Measurements from ENCODE around the gene PSMB7. TPM values are rescaled to one million over a fixed set of nuclear protein-coding genes. Genes with fewer than 3 reads are reported as not detected.

PSMB7 gene
- total RNA-seq, 6 experiments from 2014 or later, result 220 to 267 (median 263) TPM

DNA sequence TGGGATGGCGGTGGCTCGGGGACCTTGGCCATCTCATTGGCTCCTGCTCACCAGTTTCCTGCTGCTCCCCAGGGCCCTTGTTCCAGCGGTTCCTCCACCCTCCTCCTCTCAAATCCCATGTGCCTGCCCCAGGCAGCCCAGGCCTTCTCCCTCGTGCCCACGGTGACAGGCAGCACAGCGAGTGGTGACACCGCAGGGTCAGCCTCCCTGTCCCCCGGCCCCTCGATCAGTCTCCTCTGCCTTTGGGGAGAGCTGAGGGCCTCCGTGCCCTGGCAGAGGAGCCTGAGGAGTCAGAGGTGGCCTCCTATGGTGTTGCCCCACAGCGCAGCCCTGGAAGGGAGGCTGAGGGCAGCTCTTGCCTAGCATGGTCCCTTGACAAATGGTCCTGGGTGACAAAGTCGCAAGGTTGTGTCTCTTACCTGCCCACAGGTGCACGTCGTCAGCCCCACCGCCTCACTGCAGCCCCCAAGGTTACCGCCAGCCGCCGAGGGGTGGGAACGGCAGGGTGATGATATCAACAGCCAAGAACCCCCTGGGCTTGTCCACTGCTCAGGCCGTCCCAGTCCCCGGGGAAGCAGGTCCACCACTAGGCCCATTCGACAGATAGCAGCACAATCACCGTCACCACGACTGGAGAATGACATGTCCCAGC, 107.7 kb downstream of the PSMB7 start:
- Mint-ChIP-seq H3K27me3 (ENCODE audit: insufficient read depth) (peaks cover 2% of the 10 kb centered on the region), H3K36me3 (ENCODE audit: low read depth) (peaks cover 34% of the 10 kb centered on the region), H3K27ac (no peak overlapping the region), H3K4me1 (ENCODE audit: low read depth) (peaks cover 43% of the 10 kb centered on the region), H3K4me3 (no peak overlapping the region), H3K9me3 (no peaks in the 10 kb centered on the region)
- DNase-seq, result no peak
- TF ChIP-seq, protein P1, sequence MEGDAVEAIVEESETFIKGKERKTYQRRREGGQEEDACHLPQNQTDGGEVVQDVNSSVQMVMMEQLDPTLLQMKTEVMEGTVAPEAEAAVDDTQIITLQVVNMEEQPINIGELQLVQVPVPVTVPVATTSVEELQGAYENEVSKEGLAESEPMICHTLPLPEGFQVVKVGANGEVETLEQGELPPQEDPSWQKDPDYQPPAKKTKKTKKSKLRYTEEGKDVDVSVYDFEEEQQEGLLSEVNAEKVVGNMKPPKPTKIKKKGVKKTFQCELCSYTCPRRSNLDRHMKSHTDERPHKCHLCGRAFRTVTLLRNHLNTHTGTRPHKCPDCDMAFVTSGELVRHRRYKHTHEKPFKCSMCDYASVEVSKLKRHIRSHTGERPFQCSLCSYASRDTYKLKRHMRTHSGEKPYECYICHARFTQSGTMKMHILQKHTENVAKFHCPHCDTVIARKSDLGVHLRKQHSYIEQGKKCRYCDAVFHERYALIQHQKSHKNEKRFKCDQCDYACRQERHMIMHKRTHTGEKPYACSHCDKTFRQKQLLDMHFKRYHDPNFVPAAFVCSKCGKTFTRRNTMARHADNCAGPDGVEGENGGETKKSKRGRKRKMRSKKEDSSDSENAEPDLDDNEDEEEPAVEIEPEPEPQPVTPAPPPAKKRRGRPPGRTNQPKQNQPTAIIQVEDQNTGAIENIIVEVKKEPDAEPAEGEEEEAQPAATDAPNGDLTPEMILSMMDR (IDR thresholded peaks at IDR 0.05), result no peak

DNA sequence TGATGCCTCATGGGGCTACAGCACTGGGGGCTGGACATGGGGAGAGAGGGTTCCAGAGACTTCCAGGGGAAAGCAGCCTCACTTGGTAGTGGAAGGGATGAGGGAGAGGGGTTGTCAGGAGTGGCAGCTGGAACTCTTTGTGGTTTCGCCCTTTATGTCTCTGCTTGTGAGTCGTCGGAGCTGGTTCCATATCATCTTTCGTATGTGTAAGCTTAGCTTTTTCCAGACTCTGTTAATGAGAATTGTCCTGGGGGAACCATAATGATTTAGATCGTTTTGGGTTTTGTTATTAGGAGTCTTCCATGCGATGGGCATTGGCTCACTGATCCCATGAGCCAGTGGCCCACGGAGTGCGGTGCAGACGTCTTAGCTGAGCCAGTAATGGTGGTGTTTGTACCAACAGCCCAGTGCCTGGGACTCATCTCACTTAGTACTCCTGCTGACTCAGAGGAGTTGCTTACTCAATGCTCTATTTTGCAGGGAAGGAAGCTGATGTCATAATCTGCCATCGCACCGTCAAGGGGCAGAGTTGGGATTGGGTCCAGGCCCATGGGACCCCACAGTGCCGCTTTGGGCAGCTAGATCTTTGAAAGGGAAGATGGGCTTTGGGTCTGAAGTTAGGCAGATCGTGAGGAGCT, 109.0 kb downstream of the PSMB7 start:
- H3K4me3 Mint-ChIP-seq, result peak overlapping the region; percentile 66
- peak; percentile 85 for DNase-seq
- H3K4me1 Mint-ChIP-seq (ENCODE audit: low read depth), result peaks cover 43% of the 10 kb centered on the region
- H3K9me3 Mint-ChIP-seq, result no peaks in the 10 kb centered on the region
- H3K36me3 Mint-ChIP-seq (ENCODE audit: low read depth), result peaks cover 35% of the 10 kb centered on the region
- peak overlapping the region; percentile 93 for H3K27ac Mint-ChIP-seq
- TF ChIP-seq, protein P1 (IDR thresholded peaks at IDR 0.05), result no peak
- H3K27me3 Mint-ChIP-seq (ENCODE audit: insufficient read depth), result peaks cover 2% of the 10 kb centered on the region

DNA sequence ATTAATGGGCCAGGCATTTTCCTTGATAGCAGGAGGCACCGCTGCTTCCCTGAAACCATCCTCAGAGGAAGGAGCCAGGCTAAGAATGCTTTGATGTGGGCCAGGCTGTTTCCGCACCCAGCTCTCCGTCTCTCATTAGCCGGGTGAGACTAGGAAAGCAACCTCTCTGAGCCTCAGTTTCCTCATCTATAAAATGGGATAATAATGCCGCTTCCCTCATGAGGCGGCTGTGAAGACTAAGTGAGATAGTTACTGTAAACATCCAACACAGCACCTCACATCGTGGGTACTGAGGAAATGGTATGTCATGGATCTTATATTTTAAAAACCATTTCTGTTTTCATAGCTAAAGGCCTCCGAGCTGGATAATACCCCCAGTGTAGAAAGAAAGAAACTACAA, 111.0 kb downstream of the PSMB7 start:
- TF ChIP-seq, protein P1 (IDR thresholded peaks at IDR 0.05), result no peak
- no peaks in the 10 kb centered on the region for H3K9me3 Mint-ChIP-seq
- peaks cover 40% of the 10 kb centered on the region for H3K4me1 Mint-ChIP-seq (ENCODE audit: low read depth)
- no peak for DNase-seq
- H3K4me3 Mint-ChIP-seq, result no peak overlapping the region
- H3K27me3 Mint-ChIP-seq (ENCODE audit: insufficient read depth), result peaks cover 2% of the 10 kb centered on the region
- no peak overlapping the region for H3K27ac Mint-ChIP-seq
- peaks cover 27% of the 10 kb centered on the region for H3K36me3 Mint-ChIP-seq (ENCODE audit: low read depth)

DNA sequence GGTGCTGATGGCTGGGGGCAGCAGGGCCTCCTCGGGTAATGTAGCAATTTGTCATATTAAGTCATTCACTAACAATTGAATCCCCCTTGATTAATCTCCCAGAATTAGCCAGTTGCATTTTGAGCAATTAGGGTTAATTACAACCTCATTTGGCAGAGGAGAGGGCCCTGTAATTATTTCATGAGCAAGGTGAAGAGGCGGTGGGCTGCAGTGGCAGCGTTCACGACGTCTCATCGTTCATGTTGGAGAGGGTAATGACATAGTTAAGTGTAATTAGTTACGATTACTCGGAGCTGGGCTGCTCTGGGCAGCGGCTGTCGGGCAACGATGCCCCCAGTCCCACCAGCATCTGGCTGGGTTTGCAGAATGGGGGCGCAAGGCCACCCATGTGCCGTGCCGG, 111.5 kb downstream of the PSMB7 start:
- no peak overlapping the region for H3K4me3 Mint-ChIP-seq
- peaks cover 27% of the 10 kb centered on the region for H3K36me3 Mint-ChIP-seq (ENCODE audit: low read depth)
- DNase-seq, result no peak
- H3K4me1 Mint-ChIP-seq (ENCODE audit: low read depth), result peaks cover 45% of the 10 kb centered on the region
- TF ChIP-seq, protein P1 (IDR thresholded peaks at IDR 0.05), result no peak
- peaks cover 2% of the 10 kb centered on the region for H3K27me3 Mint-ChIP-seq (ENCODE audit: insufficient read depth)
- H3K9me3 Mint-ChIP-seq, result no peaks in the 10 kb centered on the region
- H3K27ac Mint-ChIP-seq, result no peak overlapping the region

Other genes starting within 250 kb of the PSMB7 start
- gene NEK6, start 157.5 kb downstream of the PSMB7 start, total RNA-seq (2021; fragmentation: NEBNext Ultra II Directional; extraction: Animal tissue kit (Norgen Biotek cat#: 25700)), result 10 to 100 TPM; 66.5 to 81.1 (median 71.4) TPM
- not detected for gene ADGRD2, start 35.0 kb upstream of the PSMB7 start, total RNA-seq (2021; fragmentation: NEBNext Ultra II Directional; extraction: Animal tissue kit (Norgen Biotek cat#: 25700))
- not detected for gene NR5A1, start 92.0 kb upstream of the PSMB7 start, total RNA-seq (2021; fragmentation: NEBNext Ultra II Directional; extraction: Animal tissue kit (Norgen Biotek cat#: 25700))